ENCODE measurements around the gene TIAM1.

Gene TIAM1

DNA sequence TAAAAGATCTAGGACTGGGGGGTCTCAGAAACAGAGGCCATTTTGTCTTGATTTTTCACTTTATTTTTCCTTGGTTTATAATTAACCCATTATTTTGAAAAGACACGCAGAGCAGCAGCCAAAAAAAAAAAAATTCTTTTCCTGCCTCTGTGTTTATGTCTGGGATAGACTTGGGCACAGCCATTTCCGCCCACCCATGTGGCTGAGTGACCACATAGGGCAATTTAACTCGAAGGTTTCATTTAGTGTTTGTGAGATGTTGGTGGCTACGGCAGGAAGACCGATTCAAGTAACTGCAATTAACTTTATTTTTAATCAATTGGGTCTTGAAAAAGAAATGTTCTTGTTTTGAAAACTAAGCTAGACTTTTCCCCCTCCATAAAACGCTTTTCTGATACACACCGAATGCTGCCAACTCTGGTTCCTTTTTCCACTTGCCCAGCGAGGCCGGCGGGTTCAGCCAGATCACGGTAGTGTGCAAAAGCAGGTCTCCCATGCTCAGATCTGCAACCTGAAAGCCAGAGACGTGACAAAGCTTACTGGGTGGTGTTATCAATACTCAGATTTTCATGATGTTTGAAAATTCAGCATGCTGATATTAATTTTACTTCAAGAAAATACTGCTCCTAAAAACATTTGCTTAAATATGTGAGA lies 208.4 kb downstream of the TIAM1 start:
- no peak for DNase-seq (ENCODE audit: low read depth in 2 of 2)

- no peak for DNase-seq (ENCODE audit: low read depth in 2 of 2)
Measured at GRCh38 chr21:31133243-31133830, 210.7 kb downstream of the TIAM1 start.

DNA sequence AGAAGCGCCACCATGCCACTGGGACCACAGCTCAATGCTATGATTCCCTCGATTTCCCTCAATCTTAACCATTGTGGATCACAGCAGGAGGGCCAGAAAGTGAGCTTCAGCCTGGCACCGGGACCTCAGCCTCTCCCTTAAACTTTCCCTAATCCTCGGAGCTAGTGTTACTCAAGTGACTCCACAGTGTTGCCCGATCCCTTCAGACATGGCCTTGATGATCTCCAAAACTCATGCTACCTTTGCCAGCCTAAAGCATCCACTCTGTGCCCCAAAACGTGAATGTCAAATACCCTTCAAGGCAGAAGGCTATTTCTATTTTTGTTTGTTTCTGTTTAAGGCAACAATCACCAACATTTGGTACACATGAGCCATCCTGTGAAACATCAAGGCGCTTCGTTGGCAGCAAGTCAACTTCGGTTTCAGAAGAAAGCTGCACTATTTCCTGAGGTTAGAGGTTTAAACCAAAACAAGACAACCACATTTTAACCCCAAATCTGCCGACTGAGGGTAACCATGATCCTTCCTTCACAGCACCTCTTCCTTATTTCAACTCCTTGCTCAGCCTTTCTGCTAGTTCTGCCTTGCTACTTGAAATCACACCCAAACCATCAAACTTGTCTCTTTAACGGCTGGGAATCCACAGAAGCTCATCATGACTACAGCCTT lies 211.4 kb downstream of the TIAM1 start:
- peak; percentile 46 to 47 for DNase-seq (ENCODE audit: low read depth in 2 of 2)

DNA sequence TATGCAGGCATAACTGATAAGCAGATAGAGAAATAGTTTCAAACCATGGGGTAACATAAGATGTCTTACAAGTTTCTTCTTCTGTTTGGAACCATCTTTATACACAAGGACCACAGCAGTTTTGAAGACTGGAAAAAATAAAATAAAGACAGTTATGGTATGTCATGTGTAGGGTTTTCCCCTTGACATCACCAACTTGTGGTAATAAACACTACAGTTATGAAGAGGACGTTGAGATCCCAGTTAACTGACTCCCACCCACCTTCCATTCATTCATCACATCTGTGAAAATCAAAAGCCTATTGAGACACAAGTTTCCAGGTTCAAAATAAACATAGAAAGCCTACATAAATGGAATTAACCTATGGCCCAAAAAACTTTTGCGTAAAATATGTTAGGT lies 213.2 kb downstream of the TIAM1 start:
- DNase-seq (ENCODE audit: low read depth in 2 of 2), result no peak

DNA sequence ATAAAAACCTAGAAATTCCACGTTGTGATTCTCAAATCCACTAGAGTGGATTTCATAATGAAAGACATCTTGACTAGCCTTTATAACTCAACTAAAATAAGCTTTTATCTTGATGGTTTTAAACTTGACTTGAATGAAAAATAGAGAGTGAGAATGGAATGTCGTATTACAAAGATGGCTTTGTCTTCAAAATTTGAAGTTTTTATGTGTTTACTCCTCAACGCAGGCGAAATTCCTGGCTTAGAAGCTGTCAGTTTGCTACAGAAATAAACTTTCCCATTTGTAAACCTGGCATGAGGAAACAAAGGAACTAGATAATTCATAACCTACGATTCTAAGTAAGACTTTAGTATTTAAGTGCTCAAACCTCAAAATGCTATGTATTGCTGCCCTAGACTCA lies 215.8 kb downstream of the TIAM1 start:
- no peak for DNase-seq (ENCODE audit: low read depth in 2 of 2)

DNA sequence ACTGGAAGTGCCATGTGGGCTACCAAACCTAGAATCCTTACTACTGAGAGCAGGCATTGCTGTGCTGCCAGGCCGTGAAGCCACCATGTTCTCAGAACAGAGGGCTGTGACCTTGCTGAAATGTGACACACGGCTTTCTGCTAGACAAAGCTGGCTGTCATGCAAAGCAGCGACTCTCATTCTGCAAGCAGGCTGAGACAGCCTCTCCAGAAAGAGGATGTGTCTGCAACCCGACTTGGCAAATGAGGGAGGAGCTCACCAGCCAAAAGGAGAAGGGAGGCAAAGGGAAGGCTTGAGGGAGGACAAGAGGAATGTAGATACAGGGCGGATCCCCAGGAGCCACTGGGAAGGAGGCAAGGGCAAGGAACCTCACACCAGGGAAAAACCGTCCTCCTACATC lies 220.1 kb downstream of the TIAM1 start:
- no peak for DNase-seq (ENCODE audit: low read depth in 2 of 2)

DNA sequence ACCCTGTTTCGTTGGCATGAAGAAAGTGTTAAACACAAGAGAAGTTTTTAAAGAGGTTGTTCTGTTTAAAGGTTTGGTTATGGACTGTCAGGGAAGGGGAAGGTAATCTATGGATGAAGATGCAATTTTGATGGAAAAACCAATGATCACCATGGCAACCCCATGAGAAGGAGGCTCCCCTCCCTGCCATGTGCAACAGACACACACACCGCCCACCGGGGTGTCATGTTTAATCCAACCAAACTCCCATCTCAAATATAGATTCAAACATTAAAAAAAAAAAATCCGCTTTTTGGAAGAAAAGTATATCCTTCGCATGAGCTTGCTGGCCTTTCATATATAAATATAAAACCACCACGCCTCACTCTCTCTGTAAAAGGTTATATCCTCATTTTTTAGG lies 224.9 kb downstream of the TIAM1 start:
- no peak for DNase-seq (ENCODE audit: low read depth in 2 of 2)

DNA sequence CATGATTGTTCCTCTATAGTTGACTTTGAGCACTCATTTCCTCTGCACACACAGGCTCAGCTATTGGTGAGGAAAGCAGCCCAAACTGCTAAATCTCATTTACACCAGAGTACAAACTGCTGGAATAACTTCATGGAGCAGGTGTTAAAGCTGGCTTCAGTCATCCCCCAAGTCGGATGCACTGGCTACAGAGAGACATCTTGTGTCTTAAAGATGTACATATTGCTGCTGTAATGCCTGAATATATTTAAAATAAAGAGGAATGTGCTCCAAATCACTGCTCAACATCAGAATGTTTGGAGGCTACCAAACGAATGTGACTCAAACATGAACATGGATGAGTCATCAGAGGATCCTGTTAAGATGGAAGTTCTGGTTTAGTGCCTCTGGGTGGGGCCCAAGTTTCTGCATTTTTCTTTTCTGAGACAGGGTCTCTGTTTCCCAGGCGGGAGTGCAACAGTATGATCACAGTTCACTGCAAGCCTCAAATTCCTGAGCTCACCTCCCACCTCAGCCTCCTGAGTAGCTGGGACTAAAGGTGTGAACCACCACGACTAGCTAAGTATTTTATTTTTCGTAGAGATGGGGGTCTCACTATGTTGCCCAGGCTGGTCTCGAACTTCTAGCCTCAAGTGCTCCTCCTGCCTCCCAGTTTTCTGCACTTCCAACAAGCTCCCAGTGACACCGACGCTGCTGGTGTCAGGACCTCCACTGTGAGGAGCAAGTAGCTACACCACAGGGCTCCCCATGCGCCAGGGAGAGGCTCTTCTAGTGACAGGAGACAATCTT lies 226.7 kb downstream of the TIAM1 start:
- DNase-seq (ENCODE audit: low read depth in 2 of 2), result no peak

GRCh38 chr21:31115249-31115648 lies 228.8 kb downstream of the TIAM1 start:
- DNase-seq (ENCODE audit: low read depth in 2 of 2), result no peak

DNA sequence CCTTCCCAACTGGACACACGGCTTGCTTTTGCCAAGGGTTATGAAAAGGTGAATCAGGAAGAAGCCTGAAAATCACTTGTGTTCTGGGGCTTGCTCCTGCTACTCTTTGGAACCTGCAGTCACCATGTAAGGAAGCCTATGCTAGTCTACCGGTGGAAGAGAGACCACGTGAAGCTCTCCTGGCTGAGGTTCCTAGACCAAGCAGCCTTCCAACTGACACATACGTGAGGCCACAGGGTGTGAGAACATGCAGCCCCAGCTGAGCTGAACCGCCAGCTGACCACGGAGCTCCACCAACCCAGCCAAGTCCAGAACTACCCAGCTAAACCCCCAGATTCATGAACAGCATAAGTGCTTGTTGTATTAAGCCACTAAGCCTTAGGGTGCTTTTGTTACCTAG lies 233.0 kb downstream of the TIAM1 start:
- no peak for DNase-seq (ENCODE audit: low read depth in 2 of 2)

GRCh38 chr21:31110430-31110829 lies 233.6 kb downstream of the TIAM1 start:
- no peak for DNase-seq (ENCODE audit: low read depth in 2 of 2)

GRCh38 chr21:31107871-31108270 lies 236.2 kb downstream of the TIAM1 start:
- no peak for DNase-seq (ENCODE audit: low read depth in 2 of 2)

DNA sequence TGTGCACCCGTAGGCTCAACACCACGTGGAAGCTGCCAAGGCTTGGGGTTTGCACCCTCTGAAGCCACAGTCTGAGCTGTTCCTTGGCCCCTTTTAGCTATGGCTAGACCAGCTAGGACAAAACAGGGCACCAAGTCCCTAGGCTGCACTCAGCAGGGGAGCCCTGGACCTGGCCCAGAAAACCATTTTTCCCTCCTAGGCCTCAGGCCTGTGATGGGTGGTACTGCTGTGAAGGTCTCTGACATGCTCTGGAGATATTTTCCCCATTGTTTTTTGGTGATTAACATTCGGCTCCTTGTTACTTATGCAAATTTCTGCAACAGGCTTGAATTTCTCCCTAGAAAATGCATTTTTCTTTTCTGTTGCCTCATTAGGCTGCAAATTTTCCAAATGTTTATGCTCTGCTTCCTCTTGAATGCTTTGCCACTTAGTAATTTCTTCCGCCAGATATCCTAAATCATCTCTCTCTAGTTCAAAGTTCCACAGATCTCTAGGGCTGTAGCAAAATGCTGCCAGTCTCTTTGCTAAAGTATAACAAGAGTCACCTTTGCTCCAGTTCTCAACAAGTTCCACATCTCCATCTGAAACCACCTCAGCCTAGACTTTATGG lies 236.8 kb downstream of the TIAM1 start:
- no peak for DNase-seq (ENCODE audit: low read depth in 2 of 2)

DNA sequence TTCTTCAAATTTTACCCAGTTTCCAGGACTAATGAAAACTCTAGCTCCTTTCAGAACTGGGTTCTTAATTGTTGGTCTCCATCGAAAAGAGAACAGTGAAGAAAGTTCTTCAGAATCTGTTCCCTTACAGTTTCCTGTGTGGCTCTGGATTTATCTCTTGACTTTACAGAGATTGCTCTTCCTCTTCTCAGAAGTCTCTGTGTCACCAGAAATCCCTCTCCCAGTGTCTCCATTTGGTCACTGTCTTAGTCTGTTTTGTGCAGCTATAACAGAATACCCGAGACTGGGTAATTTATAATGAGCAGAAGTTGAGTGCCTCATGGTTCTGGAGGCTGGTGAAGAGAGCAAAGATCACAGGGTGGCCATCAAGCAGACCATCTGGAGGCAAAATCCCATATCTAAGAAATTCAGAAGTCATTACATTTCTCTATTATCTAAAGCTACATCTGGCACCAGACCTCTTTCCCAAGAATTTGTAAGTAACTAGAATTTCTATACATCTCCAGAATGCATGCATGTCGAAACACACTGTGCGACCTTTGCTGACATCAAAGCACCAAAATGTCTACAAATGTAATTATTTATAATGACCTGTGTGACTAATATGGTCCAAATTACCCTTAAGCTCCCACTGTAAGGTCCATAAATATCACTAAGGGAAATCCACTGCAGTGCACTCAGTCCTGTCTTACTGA lies 240.3 kb downstream of the TIAM1 start:
- no peak for DNase-seq (ENCODE audit: low read depth in 2 of 2)

- DNase-seq (ENCODE audit: low read depth in 2 of 2), result no peak
Measured at GRCh38 chr21:31103163-31103562, 240.9 kb downstream of the TIAM1 start.

DNA sequence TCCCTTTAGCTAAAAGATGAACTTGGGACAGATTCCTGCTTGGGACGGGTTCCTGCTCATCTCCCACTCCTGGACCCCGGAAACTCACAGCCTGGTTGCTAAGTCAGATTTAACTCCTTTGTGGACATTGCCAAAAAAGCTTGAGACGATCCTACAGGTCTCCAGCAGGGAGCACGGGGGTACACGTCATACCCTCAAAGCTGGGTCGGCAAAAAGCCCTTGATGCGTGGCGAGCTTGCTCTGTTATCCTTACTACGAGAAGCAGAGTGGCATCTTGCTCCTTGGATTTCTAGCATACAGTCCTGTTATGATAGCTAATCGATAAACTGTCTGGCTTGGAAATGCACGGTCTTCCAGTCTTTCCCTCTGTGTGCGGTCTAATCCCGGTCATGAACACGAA lies 244.9 kb downstream of the TIAM1 start:
- no peak for DNase-seq (ENCODE audit: low read depth in 2 of 2)

GRCh38 chr21:31098576-31099005 lies 245.5 kb downstream of the TIAM1 start:
- DNase-seq (ENCODE audit: low read depth in 2 of 2), result peak; percentile 69 to 71

DNA sequence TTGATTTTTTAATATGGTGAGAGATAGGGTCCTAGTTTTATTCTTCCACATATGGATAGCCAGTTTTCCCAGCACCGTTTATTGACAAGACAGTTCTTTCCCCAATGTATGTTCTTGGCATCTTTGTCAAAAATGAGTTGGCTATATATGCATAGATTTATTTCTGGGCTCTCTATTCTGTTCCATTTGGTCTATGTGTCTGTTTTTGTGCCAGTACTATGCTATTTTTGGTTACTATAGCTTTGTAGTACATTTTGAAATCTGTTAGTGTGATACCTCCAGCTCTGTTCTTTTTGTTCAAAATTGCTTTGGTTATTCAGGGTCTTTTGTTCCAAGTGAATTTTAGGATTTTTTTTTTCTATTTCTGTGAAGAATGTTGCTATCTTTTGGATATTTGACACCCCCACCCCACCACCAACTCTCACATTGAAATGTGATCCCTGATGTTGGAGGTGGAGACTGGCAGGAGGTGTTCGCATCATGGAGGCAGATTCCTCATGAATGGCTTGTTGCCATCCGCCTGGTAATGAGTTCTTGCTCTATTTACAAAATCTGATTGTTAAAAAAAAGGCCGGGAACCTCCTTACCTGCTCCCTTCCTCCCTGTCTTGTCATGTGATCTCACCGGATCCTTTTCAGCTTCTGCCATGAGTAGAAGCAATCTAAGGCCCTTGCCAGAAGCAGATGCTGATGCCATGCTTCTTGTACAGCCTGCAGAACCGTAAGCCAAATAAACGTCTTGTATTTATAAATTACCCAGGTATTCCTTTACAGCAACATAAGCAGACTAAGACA lies 251.0 kb downstream of the TIAM1 start:
- DNase-seq (ENCODE audit: low read depth in 2 of 2), result no peak

DNA sequence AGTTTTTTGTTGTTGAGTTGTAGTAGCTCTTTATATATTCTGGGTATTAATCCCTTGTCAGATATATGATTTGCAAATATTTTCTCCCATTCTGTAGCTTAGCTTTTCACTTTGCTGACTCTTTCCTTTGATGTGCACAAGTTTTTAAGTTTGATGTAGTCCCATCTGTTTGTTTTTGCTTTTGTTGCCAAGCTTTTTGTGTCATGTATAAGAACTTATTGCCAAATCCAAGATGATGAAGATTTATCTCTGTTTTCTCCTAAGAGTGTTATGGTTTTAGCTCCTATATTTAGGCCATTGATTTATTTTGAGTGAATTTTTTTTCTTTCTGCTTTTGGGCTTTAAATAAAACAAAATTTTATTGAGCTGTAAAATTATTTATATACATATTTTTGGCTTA lies 253.7 kb downstream of the TIAM1 start:
- no peak for DNase-seq (ENCODE audit: low read depth in 2 of 2)

GRCh38 chr21:31088474-31088751 lies 255.6 kb downstream of the TIAM1 start:
- DNase-seq (ENCODE audit: low read depth in 2 of 2), result no peak
